Stimulated activated CD8-positive, alpha-beta memory T cell treated with anti-CD3 and anti-CD28 coated beads, Interleukin-12 subunit alpha, Interleukin-12 subunit beta, amount 100 ng/mL, for 1 hour (primary cell): Measurements from ENCODE around the gene GDF15.

Experiments used
- DNase-seq: peaks from one replicate; pipeline ENCODE4 v3.0.0-alpha.2; 2020; ENCODE audit warnings: low read depth

GDF15 gene

GRCh38 chr19:18418483-18419194 is 32.7 kb downstream of the GDF15 start:
- no peak for DNase-seq

- DNase-seq, result peak; percentile 44
These were observed 33.3 kb downstream of the GDF15 start, which contains the start of gene SSBP4 for GRCh38 chr19:18419195-18419698. SSBP4 (plus strand) TSS chr19:18419398; CDS start chr19:18419649, 251 bp downstream.

GRCh38 chr19:18419699-18420460 is 33.9 kb downstream of the GDF15 start:
- DNase-seq, result no peak

- no peak for DNase-seq
These were observed 35.0 kb downstream of the GDF15 start for GRCh38 chr19:18420930-18421329.

GRCh38 chr19:18421371-18421959 is 35.5 kb downstream of the GDF15 start:
- no peak for DNase-seq

- DNase-seq, result no peak
These were observed 36.7 kb downstream of the GDF15 start for GRCh38 chr19:18422530-18423191.

- no peak for DNase-seq
These were observed 37.5 kb downstream of the GDF15 start for GRCh38 chr19:18423258-18424020.

GRCh38 chr19:18424122-18424889 is 38.3 kb downstream of the GDF15 start:
- DNase-seq, result no peak

GRCh38 chr19:18424890-18425514 is 39.0 kb downstream of the GDF15 start:
- no peak for DNase-seq

GRCh38 chr19:18425515-18426415 is 39.8 kb downstream of the GDF15 start:
- DNase-seq, result no peak

- no peak for DNase-seq
These were observed 40.4 kb downstream of the GDF15 start for GRCh38 chr19:18426416-18426767.

GRCh38 chr19:18427080-18427742 is 41.3 kb downstream of the GDF15 start:
- no peak for DNase-seq

GRCh38 chr19:18427743-18428113 is 41.8 kb downstream of the GDF15 start:
- no peak for DNase-seq

- no peak for DNase-seq
These were observed 42.3 kb downstream of the GDF15 start for GRCh38 chr19:18428173-18428786.

- DNase-seq, result peak; percentile 77
These were observed 43.1 kb downstream of the GDF15 start for GRCh38 chr19:18428787-18429674.

GRCh38 chr19:18429717-18430416 is 43.9 kb downstream of the GDF15 start:
- no peak for DNase-seq
